ENCODE data around the gene ZNF213.

Gene ZNF213

GRCh38 chr16:3120435-3120834 lies 14.4 kb upstream of the ZNF213 start:
- no peak overlapping the region for H3K14ac ChIP-seq (ENCODE audit: low read length)
- H4K91ac ChIP-seq (ENCODE audit: low read depth, low read length, poor library complexity), result no peak overlapping the region
- H3K23ac ChIP-seq (ENCODE audit: low read depth, low read length, poor library complexity), result no peak overlapping the region
- no peak overlapping the region for H2BK5ac ChIP-seq (ENCODE audit: low read length)
- H3K4me2 ChIP-seq (ENCODE audit: insufficient read depth, low read length, poor library complexity, severe bottlenecking), result no peak overlapping the region
- DNase-seq (ENCODE audit: low spot score), result no peak
- no peak overlapping the region for H3K18ac ChIP-seq (ENCODE audit: low read length)
- H3K9me3 ChIP-seq (replicated peaks in 1 of 2; ENCODE audit: control insufficient read depth in 2 of 2, insufficient read depth in 1 of 2, low read depth in 1 of 2, low read length in 2 of 2), result no peaks in the 10 kb centered on the region
- H3K27me3 ChIP-seq (ENCODE audit: control insufficient read depth in 3 of 3, insufficient read depth in 3 of 3, low read depth in 1 of 3, low read length in 3 of 3), result no peaks in the 10 kb centered on the region
- no peak overlapping the region for H2BK12ac ChIP-seq (ENCODE audit: low read length)
- no peak overlapping the region for H4K8ac ChIP-seq (ENCODE audit: low read depth, low read length)
- no peak overlapping the region for H2AFZ ChIP-seq (ENCODE audit: low read length)
- no peak overlapping the region for H3K4me3 ChIP-seq (ENCODE audit: low read length in 2 of 2)
- H2AK5ac ChIP-seq (ENCODE audit: low read depth, low read length), result no peak overlapping the region
- no peak overlapping the region for H2BK120ac ChIP-seq (ENCODE audit: low read depth, low read length)
- H3K36me3 ChIP-seq (replicated peaks in 1 of 2; ENCODE audit: control insufficient read depth in 2 of 2, insufficient read depth in 2 of 2, low read length in 2 of 2), result peaks cover 28 to 49% of the 10 kb centered on the region in 2 donors
- no CpG with 5 or more reads among the region's 16 CpGs for WGBS, 2 donors (ENCODE audit: extremely low coverage in 2 of 2, insufficient read length in 2 of 2, insufficient replicate concordance in 1 of 2)
- H3K4me1 ChIP-seq (ENCODE audit: control insufficient read depth in 2 of 2, insufficient read depth in 1 of 2, low read depth in 1 of 2, low read length in 2 of 2), result peaks cover 0 to 6% of the 10 kb centered on the region in 2 donors
- no peak overlapping the region for H3K9ac ChIP-seq (ENCODE audit: low read depth, low read length, poor library complexity)
- H3K4ac ChIP-seq (ENCODE audit: low read length), result no peak overlapping the region
- H3K27ac ChIP-seq (replicated peaks; ENCODE audit: low read length), result no peak overlapping the region
- H2BK15ac ChIP-seq (ENCODE audit: low read length), result no peak overlapping the region
- H3K79me1 ChIP-seq (ENCODE audit: low read depth, low read length), result peaks cover 3% of the 10 kb centered on the region

GRCh38 chr16:3121851-3122467 lies 12.9 kb upstream of the ZNF213 start:
- Histone ChIP-seq H2AFZ (ENCODE audit: low read length) (no peak overlapping the region), H3K23ac (ENCODE audit: low read depth, low read length, poor library complexity) (no peak overlapping the region), H2BK5ac (ENCODE audit: low read length) (no peak overlapping the region), H3K14ac (ENCODE audit: low read length) (no peak overlapping the region), H2BK120ac (ENCODE audit: low read depth, low read length) (no peak overlapping the region), H3K4me1 (ENCODE audit: control insufficient read depth in 2 of 2, insufficient read depth in 1 of 2, low read depth in 1 of 2, low read length in 2 of 2) (peaks cover 0 to 6% of the 10 kb centered on the region in 2 donors), H2BK12ac (ENCODE audit: low read length) (no peak overlapping the region), H3K79me1 (ENCODE audit: low read depth, low read length) (peaks cover 3% of the 10 kb centered on the region), H3K18ac (ENCODE audit: low read length) (no peak overlapping the region), H3K36me3 (replicated peaks in 1 of 2; ENCODE audit: control insufficient read depth in 2 of 2, insufficient read depth in 2 of 2, low read length in 2 of 2) (peaks cover 22 to 50% of the 10 kb centered on the region in 2 donors), H4K8ac (ENCODE audit: low read depth, low read length) (no peak overlapping the region), H2BK15ac (ENCODE audit: low read length) (no peak overlapping the region), H3K4me3 (ENCODE audit: low read length in 2 of 2) (no peak overlapping the region), H3K27ac (replicated peaks; ENCODE audit: low read length) (no peak overlapping the region), H4K91ac (ENCODE audit: low read depth, low read length, poor library complexity) (no peak overlapping the region), H3K4ac (ENCODE audit: low read length) (no peak overlapping the region), H3K4me2 (ENCODE audit: insufficient read depth, low read length, poor library complexity, severe bottlenecking) (no peak overlapping the region), H3K27me3 (ENCODE audit: control insufficient read depth in 3 of 3, insufficient read depth in 3 of 3, low read depth in 1 of 3, low read length in 3 of 3) (no peaks in the 10 kb centered on the region), H2AK5ac (ENCODE audit: low read depth, low read length) (no peak overlapping the region), H3K9ac (ENCODE audit: low read depth, low read length, poor library complexity) (no peak overlapping the region), H3K9me3 (replicated peaks in 1 of 2; ENCODE audit: control insufficient read depth in 2 of 2, insufficient read depth in 1 of 2, low read depth in 1 of 2, low read length in 2 of 2) (no peaks in the 10 kb centered on the region)
- DNase-seq (ENCODE audit: low spot score), result no peak
- no CpG with 5 or more reads among the region's 7 CpGs for WGBS, 2 donors (ENCODE audit: extremely low coverage in 2 of 2, insufficient read length in 2 of 2, insufficient replicate concordance in 1 of 2)

- WGBS, 2 donors (ENCODE audit: extremely low coverage in 2 of 2, insufficient read length in 2 of 2, insufficient replicate concordance in 1 of 2), result no CpG with 5 or more reads among the region's 8 CpGs
- Histone ChIP-seq H2BK5ac (ENCODE audit: low read length) (no peak overlapping the region), H3K9ac (ENCODE audit: low read depth, low read length, poor library complexity) (no peak overlapping the region), H2BK120ac (ENCODE audit: low read depth, low read length) (no peak overlapping the region), H3K79me1 (ENCODE audit: low read depth, low read length) (peaks cover 3% of the 10 kb centered on the region), H3K27ac (replicated peaks; ENCODE audit: low read length) (no peak overlapping the region), H3K4ac (ENCODE audit: low read length) (no peak overlapping the region), H3K36me3 (replicated peaks in 1 of 2; ENCODE audit: control insufficient read depth in 2 of 2, insufficient read depth in 2 of 2, low read length in 2 of 2) (peaks cover 25 to 53% of the 10 kb centered on the region in 2 donors), H4K91ac (ENCODE audit: low read depth, low read length, poor library complexity) (no peak overlapping the region), H3K4me2 (ENCODE audit: insufficient read depth, low read length, poor library complexity, severe bottlenecking) (no peak overlapping the region), H2BK15ac (ENCODE audit: low read length) (no peak overlapping the region), H4K8ac (ENCODE audit: low read depth, low read length) (no peak overlapping the region), H2AK5ac (ENCODE audit: low read depth, low read length) (no peak overlapping the region), H3K9me3 (replicated peaks in 1 of 2; ENCODE audit: control insufficient read depth in 2 of 2, insufficient read depth in 1 of 2, low read depth in 1 of 2, low read length in 2 of 2) (no peaks in the 10 kb centered on the region), H3K18ac (ENCODE audit: low read length) (no peak overlapping the region), H3K27me3 (ENCODE audit: control insufficient read depth in 3 of 3, insufficient read depth in 3 of 3, low read depth in 1 of 3, low read length in 3 of 3) (no peaks in the 10 kb centered on the region), H3K4me1 (ENCODE audit: control insufficient read depth in 2 of 2, insufficient read depth in 1 of 2, low read depth in 1 of 2, low read length in 2 of 2) (peaks cover 2 to 6% of the 10 kb centered on the region in 2 donors), H3K4me3 (ENCODE audit: low read length in 2 of 2) (no peak overlapping the region), H2AFZ (ENCODE audit: low read length) (no peak overlapping the region), H3K14ac (ENCODE audit: low read length) (no peak overlapping the region), H3K23ac (ENCODE audit: low read depth, low read length, poor library complexity) (no peak overlapping the region), H2BK12ac (ENCODE audit: low read length) (no peak overlapping the region)
- DNase-seq (ENCODE audit: low spot score), result no peak
Measured at GRCh38 chr16:3122926-3123570, 11.8 kb upstream of the ZNF213 start.

GRCh38 chr16:3123986-3124886 lies 10.6 kb upstream of the ZNF213 start:
- Histone ChIP-seq H2BK15ac (ENCODE audit: low read length) (no peak overlapping the region), H2BK12ac (ENCODE audit: low read length) (no peak overlapping the region), H2AFZ (ENCODE audit: low read length) (peak overlapping the region; percentile 92), H4K91ac (ENCODE audit: low read depth, low read length, poor library complexity) (no peak overlapping the region), H3K9ac (ENCODE audit: low read depth, low read length, poor library complexity) (peak overlapping the region; percentile 93), H3K23ac (ENCODE audit: low read depth, low read length, poor library complexity) (peak overlapping the region; percentile 94), H2BK120ac (ENCODE audit: low read depth, low read length) (peak overlapping the region; percentile 36), H3K4me1 (ENCODE audit: control insufficient read depth in 2 of 2, insufficient read depth in 1 of 2, low read depth in 1 of 2, low read length in 2 of 2) (peaks cover 4 to 6% of the 10 kb centered on the region in 2 donors), H3K9me3 (replicated peaks in 1 of 2; ENCODE audit: control insufficient read depth in 2 of 2, insufficient read depth in 1 of 2, low read depth in 1 of 2, low read length in 2 of 2) (no peaks in the 10 kb centered on the region), H3K27ac (replicated peaks; ENCODE audit: low read length) (peak overlapping the region; percentile 83), H3K4me2 (ENCODE audit: insufficient read depth, low read length, poor library complexity, severe bottlenecking) (peak overlapping the region; percentile 99), H3K14ac (ENCODE audit: low read length) (peak overlapping the region; percentile 49), H3K4me3 (ENCODE audit: low read length in 2 of 2) (peak overlapping the region; percentile 80), H3K18ac (ENCODE audit: low read length) (peak overlapping the region; percentile 91), H3K4ac (ENCODE audit: low read length) (no peak overlapping the region), H3K36me3 (replicated peaks in 1 of 2; ENCODE audit: control insufficient read depth in 2 of 2, insufficient read depth in 2 of 2, low read length in 2 of 2) (peaks cover 25 to 53% of the 10 kb centered on the region in 2 donors), H2BK5ac (ENCODE audit: low read length) (no peak overlapping the region), H3K79me1 (ENCODE audit: low read depth, low read length) (peaks cover 2% of the 10 kb centered on the region), H3K27me3 (ENCODE audit: control insufficient read depth in 3 of 3, insufficient read depth in 3 of 3, low read depth in 1 of 3, low read length in 3 of 3) (no peaks in the 10 kb centered on the region), H2AK5ac (ENCODE audit: low read depth, low read length) (peak overlapping the region; percentile 76), H4K8ac (ENCODE audit: low read depth, low read length) (no peak overlapping the region)
- WGBS, 2 donors (ENCODE audit: extremely low coverage in 2 of 2, insufficient read length in 2 of 2, insufficient replicate concordance in 1 of 2), result no CpG with 5 or more reads among the region's 72 CpGs
- peak; percentile 98 for DNase-seq (ENCODE audit: low spot score)
